ENCODE data around the gene DRG2.

Gene DRG2

GRCh38 chr17:18111330-18111971, 23.7 kb downstream of the DRG2 start:
- DNase-seq = no peak
- intact Hi-C loops (cut with DNase I) = no loop called here

GRCh38 chr17:18115517-18115916, 27.8 kb downstream of the DRG2 start:
- DNase-seq = no peak
- intact Hi-C loops (cut with DNase I) = no loop called here

- intact Hi-C loops (cut with DNase I) = no loop called here
Observed at GRCh38 chr17:18116078-18116477, 28.3 kb downstream of the DRG2 start.

GRCh38 chr17:18117533-18117932, 29.8 kb downstream of the DRG2 start:
- intact Hi-C loops (cut with DNase I) = no loop called here
- DNase-seq = no peak

More at GRCh38 chr17:18116078-18116477, 28.3 kb downstream of the DRG2 start:
- DNase-seq = no peak

- DNase-seq = no peak
- intact Hi-C loops (cut with DNase I) = no loop called here
Observed at GRCh38 chr17:18117982-18118975, 30.5 kb downstream of the DRG2 start.

- intact Hi-C loops (cut with DNase I) = no loop called here
- no peak for DNase-seq
Observed at GRCh38 chr17:18119166-18119745, 31.5 kb downstream of the DRG2 start.

- no peak for DNase-seq
- intact Hi-C loops (cut with DNase I) = no loop called here
Observed at GRCh38 chr17:18119938-18120337, 32.2 kb downstream of the DRG2 start.

- intact Hi-C loops (cut with DNase I) = no loop called here
- no peak for DNase-seq
Observed at GRCh38 chr17:18120461-18121017, 32.8 kb downstream of the DRG2 start.

GRCh38 chr17:18121144-18121910, 33.6 kb downstream of the DRG2 start:
- intact Hi-C loops (cut with DNase I) = no loop called here

GRCh38 chr17:18122990-18123753, 35.4 kb downstream of the DRG2 start:
- peak in 1 of 10 donors; percentile 18 for DNase-seq
- intact Hi-C loops (cut with DNase I) = no loop called here

More at GRCh38 chr17:18121144-18121910, 33.6 kb downstream of the DRG2 start:
- no peak for DNase-seq

GRCh38 chr17:18124345-18125126, 36.8 kb downstream of the DRG2 start:
- DNase-seq = no peak
- intact Hi-C loops (cut with DNase I) = no loop called here

- intact Hi-C loops (cut with DNase I) = no loop called here
- peak in 7 of 10 donors; percentile 49 to 94 (median 76) for DNase-seq
Observed at GRCh38 chr17:18129041-18129502, 41.3 kb downstream of the DRG2 start.

- intact Hi-C loops (cut with DNase I) = no loop called here
- DNase-seq = no peak
Observed at GRCh38 chr17:18132711-18133110, 45.0 kb downstream of the DRG2 start.

GRCh38 chr17:18136357-18136756, 48.6 kb downstream of the DRG2 start:
- no peak for DNase-seq
- intact Hi-C loops (cut with DNase I) = no loop called here

GRCh38 chr17:18138065-18138749, 50.5 kb downstream of the DRG2 start:
- intact Hi-C loops (cut with DNase I) = no loop called here

GRCh38 chr17:18139092-18139491, 51.3 kb downstream of the DRG2 start:
- no peak for DNase-seq
- intact Hi-C loops (cut with DNase I) = no loop called here

More at GRCh38 chr17:18138065-18138749, 50.5 kb downstream of the DRG2 start:
- no peak for DNase-seq

- intact Hi-C loops (cut with DNase I) = no loop called here
- no peak for DNase-seq
Observed at GRCh38 chr17:18139498-18139897, 51.8 kb downstream of the DRG2 start.

GRCh38 chr17:18139949-18140348, 52.2 kb downstream of the DRG2 start:
- no peak for DNase-seq
- intact Hi-C loops (cut with DNase I) = no loop called here
